HTR-8/SVneo (cell line): Measurements from ENCODE around the gene GOLGA1.

ENCODE experiments used
- DNase-seq: peaks from one replicate; pipeline ENCODE4 v3.0.0; 2011; ENCODE audit warnings: low spot score, mixed read lengths; ENCODE audit not compliant: insufficient read length
- FAIRE-seq: peaks from 2 replicates; lab custom pipeline; 2011; peaks lifted over from hg19 to GRCh38; lab: Jason Lieb, UNC

Gene GOLGA1

GRCh38 chr9:124885551-124885950, 55.3 kb downstream of the GOLGA1 start:
- FAIRE-seq (no peak), DNase-seq (no peak)

- DNase-seq = no peak
- FAIRE-seq = no peak
These were observed 56.5 kb downstream of the GOLGA1 start for GRCh38 chr9:124884376-124884775.

GRCh38 chr9:124882231-124882630, 58.7 kb downstream of the GOLGA1 start:
- FAIRE-seq (no peak), DNase-seq (no peak)

- FAIRE-seq (no peak), DNase-seq (no peak)
These were observed 59.6 kb downstream of the GOLGA1 start for GRCh38 chr9:124881138-124881743.

GRCh38 chr9:124880501-124880900, 60.4 kb downstream of the GOLGA1 start:
- DNase-seq (no peak), FAIRE-seq (no peak)

- no peak for DNase-seq
- FAIRE-seq = no peak
These were observed 61.7 kb downstream of the GOLGA1 start for GRCh38 chr9:124879226-124879625.

GRCh38 chr9:124878518-124878917, 62.4 kb downstream of the GOLGA1 start:
- no peak for DNase-seq
- FAIRE-seq = no peak

- DNase-seq = no peak
- FAIRE-seq = no peak
These were observed 62.9 kb downstream of the GOLGA1 start for GRCh38 chr9:124878021-124878420.

- no peak for DNase-seq
These were observed 63.7 kb downstream of the GOLGA1 start for GRCh38 chr9:124877021-124877782.

GRCh38 chr9:124875501-124875900, 65.4 kb downstream of the GOLGA1 start:
- DNase-seq = no peak
- no peak for FAIRE-seq

More at GRCh38 chr9:124877021-124877782, 63.7 kb downstream of the GOLGA1 start:
- FAIRE-seq = no peak

GRCh38 chr9:124873664-124874063, 67.2 kb downstream of the GOLGA1 start:
- DNase-seq = no peak

GRCh38 chr9:124871156-124871561, 69.7 kb downstream of the GOLGA1 start:
- no peak for DNase-seq
- FAIRE-seq = no peak

More at GRCh38 chr9:124873664-124874063, 67.2 kb downstream of the GOLGA1 start:
- FAIRE-seq = no peak

GRCh38 chr9:124870723-124871122, 70.2 kb downstream of the GOLGA1 start:
- FAIRE-seq = no peak

GRCh38 chr9:124869986-124870560, 70.8 kb downstream of the GOLGA1 start:
- DNase-seq = peak; percentile 19
- no peak for FAIRE-seq

More at GRCh38 chr9:124870723-124871122, 70.2 kb downstream of the GOLGA1 start:
- DNase-seq = no peak

GRCh38 chr9:124869466-124869985, 71.4 kb downstream of the GOLGA1 start:
- DNase-seq = no peak
- no peak for FAIRE-seq

- FAIRE-seq (no peak), DNase-seq (peak; percentile 86)
These were observed 72.1 kb downstream of the GOLGA1 start for GRCh38 chr9:124868511-124869465.

- DNase-seq (no peak), FAIRE-seq (no peak)
These were observed 77.5 kb downstream of the GOLGA1 start for GRCh38 chr9:124863371-124863871.

- DNase-seq (peak; percentile 90), FAIRE-seq (peak; percentile 74)
These were observed 79.3 kb downstream of the GOLGA1 start, which contains the start of the genes ARPC5L and RPL35 for GRCh38 chr9:124861342-124862229. ARPC5L (plus strand) TSS chr9:124862130; CDS start chr9:124869291, 7,161 bp downstream. RPL35 (minus strand) TSS chr9:124861957; CDS start chr9:124861912, 45 bp downstream.
